Adrenal gland (tissue), 12 donors: Measurements from ENCODE around the gene CCDC134. TPM values are rescaled to one million over a fixed set of nuclear protein-coding genes. Genes with fewer than 3 reads are reported as not detected.
A peak's percentile ranks its signal among the peaks of the same experiment; 100 is the strongest.

ENCODE experiments used
- DNase-seq, 7 donors: peaks; one replicate each; pipeline ENCODE4 v3.0.0-alpha.2; 2019 to 2020
- H3K27ac ChIP-seq, 5 donors: fragments of 200-600 bp; sonication (generic) in 4 of 5; 1 replicate in 3 of 5; 2 replicates in 2 of 5; pipeline versions ENCODE4 v1.5.1 to v1.8.0; 2016 to 2020; ENCODE audit warnings: mild to moderate bottlenecking in 1 of 5
- H3K27me3 ChIP-seq: fragments of 200-600 bp; 2 replicates; pipeline ENCODE4 v1.8.0; 2021
- H3K36me3 ChIP-seq, 2 donors: fragments of 200-600 bp; replicated peaks in 1 of 2; 1 replicate in 1 of 2; 2 replicates in 1 of 2; pipeline versions ENCODE4 v1.5.1 to v1.8.0; 2018 to 2022
- H3K4me1 ChIP-seq, 2 donors: fragments of 200-600 bp; replicated peaks in 1 of 2; 1 replicate in 1 of 2; 2 replicates in 1 of 2; pipeline versions ENCODE4 v1.5.1 to v1.8.0; 2018 to 2021
- H3K4me3 ChIP-seq, 4 donors: fragments of 200-600 bp; sonication (generic) in 3 of 4; one replicate each; pipeline ENCODE4 v1.5.1; 2016 to 2018
- H3K9me3 ChIP-seq, 3 donors: fragments of 200-600 bp; sonication (generic) in 1 of 3; replicated peaks in 1 of 3; 1 replicate in 2 of 3; 2 replicates in 1 of 3; pipeline versions ENCODE4 v1.5.1 to v1.8.0; 2016 to 2021
- CTCF ChIP-seq, 6 experiments: fragments of 450-650 bp in 4 of 6; fragments of 200-600 bp in 2 of 6; sonication (generic) in 1 of 6; IDR thresholded peaks; 1 replicate in 5 of 6; 2 replicates in 1 of 6; pipeline versions ENCODE4 v1.5.1 to v1.8.0; 2016 to 2021; ENCODE audit warnings: antibody characterized with exemption in 6 of 6, mild to moderate bottlenecking in 2 of 6, moderate library complexity in 1 of 6
- POLR2A ChIP-seq, 2 donors: fragments of 450-650 bp; IDR thresholded peaks; one replicate each; pipeline ENCODE4 v1.6.1; 2017; ENCODE audit warnings: antibody characterized with exemption in 2 of 2, mild to moderate bottlenecking in 2 of 2, moderate library complexity in 1 of 2
- WGBS, 4 donors: extraction: QIAGEN DNeasy Blood & Tissue Kit in 2 of 4; methylation state at CpG; one replicate each; pipeline versions ENCODE4 v1.1.5 to v1.1.7; 2013 to 2017; 5-methylcytosine and 5-hydroxymethylcytosine counted together
- intact Hi-C, 2 donors: fragments of 100-400 bp; cut with DNase I; formaldehyde crosslinking; loops; one replicate each; pipeline versions ENCODE4 v1.14.1 to v1.15.0; 2022 to 2023
- polyA plus RNA-seq, 3 donors: library from polyadenylated mRNA; stranded (reverse); fragments of 200-250 nt in 2 of 3; fragments of 350-450 nt in 1 of 3; fragmentation: Illumina TruSeq in 1 of 3; extraction: RNeasy Lipid Tissue Mini Kit (QIAGEN cat#74804) in 1 of 3; gene quantifications; one replicate each; pipeline ENCODE4 v1.2.3, GENCODE V29; 2013 to 2014
- total RNA-seq, 9 donors: library from RNA; depleted of rRNA in 4 of 9; stranded (reverse); fragments of >200 nt in 4 of 9; fragments of 120-200 nt in 1 of 9; fragmentation: NEBNext Ultra II Directional in 1 of 9; extraction: Animal tissue kit (Norgen Biotek cat#: 25700) in 1 of 9; gene quantifications; one replicate each; pipeline versions ENCODE4 v1.1.0 to v1.2.4, GENCODE V29; 2013 to 2023
- donor health status: healthy with polysubstance abuse.
- donor health status: Bipolar disorder and iron deficiency.
- donor health status: DM: yes; HTN: yes; CAD: no.
- donor health status: DM: no; HTN: no; CAD: no.
- donor health status: DM: no; HTN: no; CAD: no.
- donor health status: DM: yes; HTN: yes; CAD: no.

Gene CCDC134
- total and polyA plus RNA-seq, 12 donors: 4.9 to 64.4 (median 32.0) TPM

GRCh38 chr22:41808400-41808799 lies 7.9 kb downstream of the CCDC134 start:
- H3K4me3 ChIP-seq: no peak overlapping the region
- H3K36me3 ChIP-seq: peaks cover 0 to 7% of the 10 kb centered on the region in 2 donors
- no peak for DNase-seq
- TF ChIP-seq POLR2A (IDR thresholded peaks at IDR 0.05): no peak
- TF ChIP-seq CTCF (IDR thresholded peaks at IDR 0.05): no peak
- H3K27ac ChIP-seq: peak overlapping the region in 1 of 5 donors; percentile 13
- no peaks in the 10 kb centered on the region for H3K27me3 ChIP-seq
- intact Hi-C loops: no loop called here
- no peaks in the 10 kb centered on the region for H3K9me3 ChIP-seq
- WGBS, 4 donors: 66 to 80% (median 73%) methylated on average over 6 of the region's 6 CpGs
- peaks cover 11% of the 10 kb centered on the region in 2 donors for H3K4me1 ChIP-seq

- 90 to 98% (median 95%) methylated on average over 9 to 12 of the region's 12 CpGs for WGBS, 4 donors
These were observed 9.5 kb downstream of the CCDC134 start for GRCh38 chr22:41810022-41810421.

GRCh38 chr22:41812805-41813545 lies 12.5 kb downstream of the CCDC134 start:
- no peak for DNase-seq
- Histone ChIP-seq H3K27ac (peak overlapping the region in 2 of 5 donors; percentile 50 to 59), H3K9me3 (no peaks in the 10 kb centered on the region), H3K27me3 (no peaks in the 10 kb centered on the region), H3K4me1 (peaks cover 12 to 14% of the 10 kb centered on the region in 2 donors), H3K36me3 (peaks cover 0 to 16% of the 10 kb centered on the region in 2 donors), H3K4me3 (no peak overlapping the region)
- intact Hi-C loops: no loop called here
- 95 to 97% (median 95%) methylated on average over 13 to 16 of the region's 16 CpGs for WGBS, 4 donors
- TF ChIP-seq POLR2A (IDR thresholded peaks at IDR 0.05) (no peak), CTCF (IDR thresholded peaks at IDR 0.05) (no peak)

More at GRCh38 chr22:41810022-41810421, 9.5 kb downstream of the CCDC134 start:
- Histone ChIP-seq H3K9me3 (no peaks in the 10 kb centered on the region), H3K27me3 (no peaks in the 10 kb centered on the region), H3K4me1 (peaks cover 8 to 17% of the 10 kb centered on the region in 2 donors), H3K36me3 (peaks cover 0 to 13% of the 10 kb centered on the region in 2 donors), H3K27ac (no peak overlapping the region), H3K4me3 (no peak overlapping the region)
- intact Hi-C loops: no loop called here
- DNase-seq: no peak
- no peak for TF ChIP-seq POLR2A (IDR thresholded peaks at IDR 0.05)
- no peak for TF ChIP-seq CTCF (IDR thresholded peaks at IDR 0.05)

- WGBS, 4 donors: 81 to 98% (median 84%) methylated on average over 7 to 9 of the region's 9 CpGs
- peak overlapping the region in 3 of 5 donors; percentile 24 to 59 (median 50) for H3K27ac ChIP-seq
- H3K4me1 ChIP-seq: peaks cover 20% of the 10 kb centered on the region in 2 donors
- no peak overlapping the region for H3K4me3 ChIP-seq
- H3K36me3 ChIP-seq: peaks cover 0 to 16% of the 10 kb centered on the region in 2 donors
- TF ChIP-seq POLR2A (IDR thresholded peaks at IDR 0.05) (no peak), CTCF (IDR thresholded peaks at IDR 0.05) (peak in 1 of 6 experiments; percentile 21)
- intact Hi-C loops: no loop called here
- no peaks in the 10 kb centered on the region for H3K9me3 ChIP-seq
- no peaks in the 10 kb centered on the region for H3K27me3 ChIP-seq
- DNase-seq: peak in 6 of 7 donors; percentile 65 to 72 (median 72)
These were observed 13.4 kb downstream of the CCDC134 start for GRCh38 chr22:41813726-41814410.
